Central memory CD8-positive, alpha-beta T cell (primary cell): ENCODE measurements around the gene PGS1.
"Not testable (repeated sequence)": the region's sequence is repeated elsewhere in the genome, so short reads cannot be mapped to it uniquely, and the experiment has no call there.

Experiments used
- ATAC-seq: fragments of 150-1000 bp; cut with Tn5 transposase; replicated peaks from 2 replicates; pipeline ENCODE4 v1.10.0; 2022; ENCODE audit warnings: mild to moderate bottlenecking, moderate FRiP score, moderate number of reproducible peaks; ENCODE audit not compliant: poor library complexity, severe bottlenecking; ENCODE audit errors: extremely low read depth
- DNase-seq, 2 donors: peaks; one replicate each; pipeline ENCODE4 v3.0.0; 2021; ENCODE audit warnings: low spot score in 2 of 2
- H3K27ac Mint-ChIP-seq: one replicate; pipeline ENCODE4 v1.8.0; 2022; ENCODE audit warnings: low read depth, mild to moderate bottlenecking, moderate library complexity, mixed read lengths
- H3K27me3 Mint-ChIP-seq: one replicate; pipeline ENCODE4 v1.8.0; 2022; ENCODE audit warnings: mixed read lengths
- H3K36me3 Mint-ChIP-seq: one replicate; pipeline ENCODE4 v1.8.0; 2022; ENCODE audit warnings: mild to moderate bottlenecking, moderate library complexity, mixed read lengths; ENCODE audit not compliant: insufficient read depth
- H3K4me1 Mint-ChIP-seq: one replicate; pipeline ENCODE4 v1.8.0; 2022; ENCODE audit warnings: mixed read lengths
- H3K4me3 Mint-ChIP-seq: one replicate; pipeline ENCODE4 v1.8.0; 2022; ENCODE audit warnings: mild to moderate bottlenecking, moderate library complexity, mixed read lengths
- H3K9me3 Mint-ChIP-seq: one replicate; pipeline ENCODE4 v1.8.0; 2022; ENCODE audit warnings: mixed read lengths

Gene PGS1, protein sequence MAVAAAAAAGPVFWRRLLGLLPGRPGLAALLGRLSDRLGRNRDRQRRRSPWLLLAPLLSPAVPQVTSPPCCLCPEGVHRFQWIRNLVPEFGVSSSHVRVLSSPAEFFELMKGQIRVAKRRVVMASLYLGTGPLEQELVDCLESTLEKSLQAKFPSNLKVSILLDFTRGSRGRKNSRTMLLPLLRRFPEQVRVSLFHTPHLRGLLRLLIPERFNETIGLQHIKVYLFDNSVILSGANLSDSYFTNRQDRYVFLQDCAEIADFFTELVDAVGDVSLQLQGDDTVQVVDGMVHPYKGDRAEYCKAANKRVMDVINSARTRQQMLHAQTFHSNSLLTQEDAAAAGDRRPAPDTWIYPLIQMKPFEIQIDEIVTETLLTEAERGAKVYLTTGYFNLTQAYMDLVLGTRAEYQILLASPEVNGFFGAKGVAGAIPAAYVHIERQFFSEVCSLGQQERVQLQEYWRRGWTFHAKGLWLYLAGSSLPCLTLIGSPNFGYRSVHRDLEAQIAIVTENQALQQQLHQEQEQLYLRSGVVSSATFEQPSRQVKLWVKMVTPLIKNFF

DNA sequence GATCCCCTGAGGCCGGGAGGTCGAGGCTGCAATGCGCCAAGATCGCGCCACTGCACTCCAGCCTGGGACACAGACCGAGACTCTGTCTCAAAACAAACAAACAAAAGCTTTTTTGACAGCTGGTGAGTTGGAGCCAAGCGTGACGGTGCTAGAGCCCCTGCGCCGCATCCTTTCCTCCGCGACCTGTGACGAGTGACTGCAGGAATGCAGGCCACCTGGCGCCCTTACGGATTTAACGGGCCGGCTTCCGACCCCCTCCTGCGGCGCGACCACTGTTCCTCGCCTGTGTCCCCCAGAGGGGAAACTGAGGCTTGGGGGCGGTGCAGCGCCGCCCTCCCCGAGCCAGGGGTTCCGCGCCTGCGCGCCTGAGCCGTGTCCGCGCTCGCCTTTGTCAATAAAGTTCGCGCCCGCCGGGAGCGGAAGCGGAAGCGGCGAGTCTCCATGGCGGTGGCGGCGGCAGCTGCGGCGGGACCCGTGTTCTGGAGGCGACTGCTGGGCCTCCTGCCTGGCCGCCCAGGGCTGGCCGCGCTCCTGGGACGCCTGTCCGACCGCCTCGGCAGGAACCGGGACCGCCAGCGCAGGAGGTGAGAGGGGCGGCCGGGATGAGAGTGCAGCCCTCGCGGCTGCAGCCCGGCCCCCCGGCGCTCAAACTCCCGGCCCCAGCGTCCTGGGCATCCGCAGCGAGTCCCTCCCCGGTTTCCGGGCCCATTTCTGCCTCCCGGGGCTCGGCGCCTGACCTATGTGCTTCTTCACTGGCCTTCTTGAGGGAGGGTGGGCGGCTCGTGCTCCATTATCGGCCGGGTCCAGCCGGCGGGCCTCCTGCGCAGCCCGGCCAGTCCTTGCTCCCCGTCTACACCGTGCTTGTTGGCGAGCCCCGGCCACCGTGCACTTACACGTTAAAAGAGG lies at the start of gene PGS1:
PGS1 (plus strand) TSS at position 425 of the 906 bp plus-strand sequence; CDS start at position 442, 17 bp downstream.
- Mint-ChIP-seq H3K4me3 (peak within 1 kb of the TSS; percentile 96), H3K9me3 (no peaks in the 10 kb centered on the region), H3K27ac (peak within 1 kb of the TSS; percentile 76), H3K36me3 (peaks cover 18% of the 10 kb centered on the region), H3K4me1 (peaks cover 44% of the 10 kb centered on the region), H3K27me3 (no peaks in the 10 kb centered on the region)
- peak; percentile 69 to 76 for DNase-seq
- ATAC-seq: peak; percentile 55

DNA sequence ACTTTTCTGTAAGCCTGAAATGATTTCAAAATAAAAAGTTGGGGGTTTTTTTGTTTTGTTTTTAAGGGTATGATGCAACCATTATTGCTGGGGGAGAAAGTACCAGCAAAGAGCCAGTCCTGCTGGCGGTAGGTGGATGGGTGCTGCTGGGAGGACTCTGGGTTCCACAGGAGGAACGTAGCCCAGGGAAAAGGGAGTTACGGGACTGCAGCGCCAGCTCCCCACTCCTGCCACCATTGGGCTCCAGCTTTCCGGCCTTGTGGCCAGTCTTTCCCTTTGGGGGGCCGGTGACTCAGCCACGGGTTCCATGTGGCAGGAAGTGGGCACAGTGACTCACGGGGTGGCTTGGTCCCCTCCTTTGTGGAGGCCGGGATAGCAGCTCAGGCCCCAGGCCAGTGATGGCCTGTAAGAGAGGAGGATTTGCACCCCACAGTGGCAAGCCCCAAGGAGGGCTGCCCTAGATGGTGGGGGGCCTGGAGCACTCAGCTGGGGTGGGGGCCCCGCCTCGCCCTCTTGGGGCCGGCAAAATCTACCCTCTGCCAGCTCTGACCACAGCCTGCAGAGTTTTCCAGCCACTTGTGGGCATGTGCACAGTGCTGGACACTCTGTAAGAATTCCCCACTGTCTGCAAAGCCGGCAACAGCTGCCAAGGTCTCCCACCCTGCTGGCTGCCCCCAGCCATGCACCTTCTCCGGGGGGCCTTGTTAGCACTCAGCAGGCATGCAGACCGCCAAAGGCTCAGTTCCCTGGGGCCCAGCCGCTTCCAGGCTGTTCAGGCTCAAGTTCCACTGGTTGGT lies 49.0 kb upstream of the PGS1 start:
- no peaks in the 10 kb centered on the region for H3K27me3 Mint-ChIP-seq

DNA sequence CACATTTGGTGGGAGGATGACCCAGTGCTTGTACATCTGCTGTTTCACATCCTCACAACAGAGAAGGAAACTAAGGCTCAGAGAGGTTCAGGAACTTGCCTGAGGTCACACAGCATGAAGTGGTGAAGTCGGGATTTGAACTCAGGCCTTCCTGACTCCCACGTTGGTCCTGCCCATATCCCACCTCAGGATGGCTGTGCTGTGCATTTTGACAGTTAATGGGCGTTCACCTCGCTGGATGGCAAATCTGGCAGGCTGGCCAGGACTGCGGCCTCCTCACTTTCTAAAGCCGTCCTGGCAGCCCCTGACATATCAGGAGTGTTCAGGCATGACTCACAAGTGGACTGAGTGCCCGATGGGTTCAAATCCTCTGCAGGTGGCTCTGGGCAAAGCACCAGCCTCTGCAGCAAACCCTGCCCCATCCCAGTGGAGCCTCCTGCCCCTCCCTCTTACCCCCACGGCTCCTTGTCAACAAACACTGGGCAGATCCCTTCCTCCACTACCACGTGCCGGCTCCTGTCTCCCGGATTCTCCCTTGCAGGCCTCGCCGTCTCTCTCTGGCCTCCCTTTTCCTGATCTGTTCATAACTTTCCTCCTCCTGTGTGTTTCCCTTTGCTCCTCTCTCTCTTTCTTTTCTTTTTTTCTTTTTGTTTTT lies 47.8 kb upstream of the PGS1 start:
- Mint-ChIP-seq H3K27me3 (no peaks in the 10 kb centered on the region), H3K4me1 (peaks cover 27% of the 10 kb centered on the region), H3K9me3 (no peaks in the 10 kb centered on the region), H3K27ac (no peak overlapping the region), H3K4me3 (no peak overlapping the region), H3K36me3 (no peaks in the 10 kb centered on the region)
- no peak for DNase-seq
- no peak for ATAC-seq

More for the DNA sequence above, 49.0 kb upstream of the PGS1 start:
- Mint-ChIP-seq H3K27ac (peak overlapping the region; percentile 46), H3K4me1 (peaks cover 32% of the 10 kb centered on the region), H3K36me3 (no peaks in the 10 kb centered on the region), H3K4me3 (no peak overlapping the region), H3K9me3 (no peaks in the 10 kb centered on the region)
- ATAC-seq (no peak), DNase-seq (no peak)

DNA sequence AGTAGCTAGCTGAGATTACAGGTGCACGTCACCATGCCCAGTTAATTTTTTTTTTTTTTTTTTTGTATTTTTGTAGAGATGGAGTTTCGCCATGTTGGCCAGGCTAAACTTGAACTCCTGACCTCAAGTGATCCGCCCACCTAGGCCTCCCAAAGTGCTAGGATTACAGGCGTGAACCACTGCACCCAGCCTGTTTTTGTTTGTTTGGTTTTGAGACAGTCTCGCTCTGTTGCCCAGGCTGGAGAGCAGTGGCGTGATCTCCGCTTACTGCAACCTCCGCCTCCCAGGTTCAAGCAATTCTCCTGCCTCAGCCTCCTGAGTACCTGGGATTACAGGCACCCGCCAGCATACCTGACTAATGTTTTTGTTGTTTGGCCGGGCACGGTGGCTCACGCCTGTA lies 47.1 kb upstream of the PGS1 start:
- H3K9me3 Mint-ChIP-seq, H3K36me3 Mint-ChIP-seq, DNase-seq, H3K4me3 Mint-ChIP-seq, ATAC-seq, H3K27ac Mint-ChIP-seq, H3K27me3 Mint-ChIP-seq: not testable (repeated sequence)
- H3K4me1 Mint-ChIP-seq: peaks cover 27% of the 10 kb centered on the region

DNA sequence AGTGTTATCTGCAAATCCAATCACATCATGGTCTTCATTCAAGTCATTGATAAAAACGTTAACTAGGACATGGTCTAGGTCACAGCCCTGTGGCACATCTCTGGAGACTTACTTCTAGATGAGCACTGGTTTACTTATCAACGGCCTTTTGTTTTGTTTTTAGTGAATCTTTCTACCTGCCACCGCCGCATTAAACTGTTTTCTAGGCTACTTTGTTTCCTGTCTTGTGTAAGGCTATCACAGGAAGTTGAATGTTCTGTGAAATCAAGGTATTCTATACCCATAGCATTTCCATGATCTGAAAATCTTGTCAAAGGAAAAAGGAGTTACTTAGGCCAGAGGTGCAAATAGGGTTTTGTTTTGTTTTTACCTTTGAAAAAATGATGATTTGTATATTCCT lies 45.5 kb upstream of the PGS1 start:
- no peak for ATAC-seq
- Mint-ChIP-seq H3K4me3 (peak overlapping the region; percentile 46), H3K9me3 (no peaks in the 10 kb centered on the region), H3K36me3 (no peaks in the 10 kb centered on the region), H3K27me3 (no peaks in the 10 kb centered on the region), H3K27ac (peak overlapping the region; percentile 92), H3K4me1 (peaks cover 27% of the 10 kb centered on the region)
- DNase-seq: no peak

DNA sequence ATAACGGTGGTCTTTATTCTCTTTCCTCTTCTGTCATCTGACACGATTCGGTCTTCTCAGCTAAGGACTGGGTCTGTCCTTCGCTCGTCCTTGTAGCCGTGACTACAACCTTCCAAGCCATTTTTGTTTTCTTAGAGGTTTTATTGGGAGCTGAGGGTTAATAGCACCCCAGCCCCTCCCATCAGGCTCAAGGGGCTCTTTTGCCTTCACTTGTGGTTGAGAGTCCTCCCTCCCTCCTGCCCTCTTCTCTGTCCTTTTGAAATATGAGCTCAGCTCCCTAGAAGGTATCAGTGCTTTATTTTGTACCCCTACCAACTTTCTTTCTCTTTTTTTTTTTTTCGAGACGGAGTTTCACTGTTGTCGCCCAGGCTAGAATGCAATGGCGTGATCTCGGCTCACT lies 43.2 kb upstream of the PGS1 start:
- peaks cover 32% of the 10 kb centered on the region for H3K4me1 Mint-ChIP-seq
- no peaks in the 10 kb centered on the region for H3K36me3 Mint-ChIP-seq
- ATAC-seq: no peak
- no peaks in the 10 kb centered on the region for H3K9me3 Mint-ChIP-seq
- no peak overlapping the region for H3K4me3 Mint-ChIP-seq
- no peaks in the 10 kb centered on the region for H3K27me3 Mint-ChIP-seq
- DNase-seq: no peak
- no peak overlapping the region for H3K27ac Mint-ChIP-seq

DNA sequence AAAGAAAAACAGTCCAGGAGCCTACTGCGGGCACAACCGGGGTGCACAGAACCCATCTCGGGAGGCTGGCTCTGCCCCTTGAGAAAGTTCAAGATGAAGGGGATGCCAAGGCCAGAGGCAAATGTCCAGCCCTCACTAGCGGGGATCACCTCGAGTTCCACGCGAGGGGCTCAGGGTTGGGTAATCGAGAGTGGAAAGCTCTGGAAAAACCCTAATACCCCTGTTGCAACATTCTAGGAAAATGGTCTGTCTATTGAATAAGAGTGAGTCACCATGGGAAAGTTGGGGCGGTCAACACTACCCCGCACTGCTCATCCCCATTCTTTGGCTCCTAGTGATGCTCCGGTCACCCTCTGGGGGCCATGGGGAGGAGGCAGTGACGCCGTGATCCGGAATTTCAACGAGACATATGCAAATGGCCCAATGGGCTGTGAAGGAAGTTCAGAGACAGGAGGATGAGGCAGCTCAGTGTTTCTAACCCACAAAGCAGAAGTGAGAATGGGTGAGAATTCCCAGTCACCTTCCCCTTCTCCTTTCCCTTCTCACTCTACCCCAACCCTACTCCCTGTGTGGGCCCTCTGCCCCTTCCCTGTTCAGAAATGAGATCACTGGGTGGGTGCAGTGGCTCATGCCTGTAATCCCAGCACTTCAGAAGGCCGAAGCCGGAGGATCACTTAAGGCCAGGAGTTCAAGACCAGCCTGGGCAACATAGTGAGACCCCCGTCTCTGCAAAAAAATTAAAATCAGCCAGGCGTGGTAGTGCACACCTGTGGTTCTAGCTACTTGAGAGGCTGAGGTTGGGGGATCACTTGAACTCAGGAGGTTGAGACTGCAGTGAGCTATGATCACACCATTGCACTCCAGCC lies 41.0 kb upstream of the PGS1 start:
- no peak overlapping the region for H3K4me3 Mint-ChIP-seq
- ATAC-seq: no peak

DNA sequence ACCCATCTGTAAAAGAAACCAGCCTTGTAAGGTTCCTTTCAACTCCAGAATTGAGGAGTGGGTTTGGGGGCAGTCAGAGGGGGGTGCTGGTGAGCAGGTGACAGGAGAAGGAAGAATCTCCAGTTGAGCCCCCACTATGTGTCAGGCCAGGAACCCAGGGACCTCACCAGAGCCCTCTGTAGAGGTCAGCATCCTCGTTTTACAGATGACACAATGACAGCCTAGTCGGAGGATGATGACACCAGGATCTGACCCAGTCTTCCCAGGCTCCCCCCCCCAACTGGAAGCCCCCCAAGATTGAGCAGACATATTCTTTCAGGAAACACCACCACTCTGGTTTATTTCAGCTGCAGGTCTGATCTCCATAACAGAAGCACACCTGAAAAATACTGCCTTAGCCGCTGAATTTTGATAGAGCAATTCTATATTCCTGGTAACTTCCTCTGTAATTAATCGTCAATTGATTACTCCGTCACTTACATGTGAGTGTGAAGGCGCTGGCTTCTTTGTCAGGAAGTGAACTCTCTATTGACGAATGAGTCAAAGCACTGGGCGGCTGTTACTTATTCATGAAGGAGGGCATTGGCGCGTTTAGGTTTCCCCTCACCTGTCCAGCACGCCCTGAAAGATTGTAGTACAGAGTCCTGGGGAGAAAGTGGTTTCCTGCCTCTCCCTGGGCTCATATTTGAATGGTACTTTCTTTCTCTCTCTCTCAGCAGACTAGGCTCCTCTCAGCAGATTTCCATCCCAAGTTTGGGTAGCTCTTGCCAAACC lies 39.8 kb upstream of the PGS1 start:
- Mint-ChIP-seq H3K36me3 (peaks cover 6% of the 10 kb centered on the region), H3K4me1 (peaks cover 34% of the 10 kb centered on the region), H3K9me3 (no peaks in the 10 kb centered on the region), H3K27me3 (no peaks in the 10 kb centered on the region), H3K27ac (peak overlapping the region; percentile 72), H3K4me3 (no peak overlapping the region)
- DNase-seq (no peak), ATAC-seq (no peak)

More for the DNA sequence above, 41.0 kb upstream of the PGS1 start:
- H3K36me3 Mint-ChIP-seq: peaks cover 1% of the 10 kb centered on the region
- H3K9me3 Mint-ChIP-seq: no peaks in the 10 kb centered on the region
- peaks cover 30% of the 10 kb centered on the region for H3K4me1 Mint-ChIP-seq
- DNase-seq: no peak
- no peaks in the 10 kb centered on the region for H3K27me3 Mint-ChIP-seq
- H3K27ac Mint-ChIP-seq: peak overlapping the region; percentile 38

DNA sequence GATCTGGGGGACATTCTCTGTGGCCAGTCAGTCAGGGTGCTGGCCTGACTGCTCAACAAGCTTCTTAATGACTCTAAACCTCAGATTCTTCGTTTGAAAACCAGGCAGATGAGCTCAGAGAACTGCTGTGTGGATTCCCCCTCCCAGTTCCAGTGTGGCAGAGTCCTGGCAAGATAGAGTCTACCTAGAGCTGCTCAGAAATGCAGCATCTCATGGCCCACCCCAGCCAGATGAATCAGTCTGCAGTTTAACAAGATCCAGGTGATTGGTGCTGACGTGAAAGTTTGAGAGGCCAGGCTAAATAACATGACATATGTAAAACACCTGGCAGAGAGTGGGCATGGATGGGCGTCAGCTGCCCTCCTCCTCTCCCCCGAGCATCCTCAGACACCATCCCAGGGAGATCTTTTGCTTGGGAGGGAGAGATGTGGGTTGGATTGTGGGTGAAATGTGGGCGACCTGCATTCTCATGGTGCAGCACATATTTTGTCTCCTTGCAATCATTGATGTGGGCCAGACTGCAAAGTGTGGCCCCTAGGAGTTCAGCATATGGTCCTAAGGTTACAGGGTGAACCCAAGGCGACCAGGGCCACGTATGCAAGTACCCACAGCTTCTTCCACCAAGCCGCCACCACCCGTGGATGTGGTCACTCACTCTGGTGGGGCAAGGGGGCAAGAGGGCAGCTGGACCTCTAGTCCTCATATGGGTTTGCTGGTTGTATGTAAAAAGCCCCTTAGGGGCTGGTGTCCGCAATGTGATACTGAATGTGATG lies 38.1 kb upstream of the PGS1 start:
- Mint-ChIP-seq H3K4me1 (peaks cover 49% of the 10 kb centered on the region), H3K27me3 (no peaks in the 10 kb centered on the region), H3K36me3 (peaks cover 8% of the 10 kb centered on the region), H3K9me3 (no peaks in the 10 kb centered on the region), H3K4me3 (peak overlapping the region; percentile 71), H3K27ac (no peak overlapping the region)
- ATAC-seq (no peak), DNase-seq (no peak)
